DND-41 (cell line): ENCODE measurements around the gene FAM32A.

Experiments used
- ATAC-seq: fragments of 200-7000 bp; cut with Tn5 transposase; 3 replicates; pipeline ENCODE4 v1.9.1; 2021; ENCODE audit warnings: low read depth; ENCODE audit not compliant: insufficient read depth
- DNase-seq: peaks from one replicate; pipeline ENCODE4 v3.0.0-alpha.2; 2020
- H2AFZ ChIP-seq: 2 replicates; pipeline ENCODE4 v1.6.0; 2012; ENCODE audit warnings: low read depth, low read length
- H3K27ac ChIP-seq: 2 replicates; pipeline ENCODE4 v1.5.1; 2012; ENCODE audit warnings: low read length, inconsistent platforms
- H3K27me3 ChIP-seq: fragments of 200-600 bp; sonication (generic); 2 replicates; pipeline ENCODE4 v1.6.0; 2012; ENCODE audit warnings: low read length, mild to moderate bottlenecking, inconsistent platforms; ENCODE audit not compliant: insufficient read depth, poor library complexity
- H3K36me3 ChIP-seq: 2 replicates; pipeline ENCODE4 v1.5.1; 2012; ENCODE audit warnings: low read length, inconsistent platforms; ENCODE audit not compliant: insufficient read depth
- H3K4me1 ChIP-seq: 2 replicates; pipeline ENCODE4 v1.5.1; 2012; ENCODE audit warnings: mild to moderate bottlenecking, low read length; ENCODE audit not compliant: insufficient read depth
- H3K4me2 ChIP-seq: 2 replicates; pipeline ENCODE4 v1.6.0; 2012; ENCODE audit warnings: mild to moderate bottlenecking, moderate library complexity, low read length, inconsistent platforms; ENCODE audit not compliant: insufficient read depth
- H3K4me3 ChIP-seq, 2 experiments: fragments of 200-600 bp in 1 of 2; shearing (Covaris generic) in 1 of 2; 2 replicates each; pipeline ENCODE4 v1.5.1; 2012 to 2016; ENCODE audit warnings: inconsistent platforms in 2 of 2, low read length in 2 of 2, mild to moderate bottlenecking in 2 of 2, low read depth in 1 of 2, moderate library complexity in 1 of 2
- H3K79me2 ChIP-seq: 2 replicates; pipeline ENCODE4 v1.6.0; 2012; ENCODE audit warnings: low read length, inconsistent platforms; ENCODE audit not compliant: insufficient read depth
- H3K9ac ChIP-seq: 2 replicates; pipeline ENCODE4 v1.6.0; 2012; ENCODE audit warnings: low read depth, mild to moderate bottlenecking, inconsistent platforms, low read length, moderate library complexity
- H3K9me3 ChIP-seq: 2 replicates; pipeline ENCODE4 v1.5.1; 2012; ENCODE audit warnings: low read length, moderate library complexity, mild to moderate bottlenecking, inconsistent platforms; ENCODE audit not compliant: insufficient read depth, severe bottlenecking
- H4K20me1 ChIP-seq: 2 replicates; pipeline ENCODE4 v1.6.0; 2012; ENCODE audit warnings: low read length; ENCODE audit not compliant: insufficient read depth
- CTCF ChIP-seq: IDR thresholded peaks from 2 replicates; pipeline ENCODE4 v1.5.1; 2012; ENCODE audit warnings: borderline replicate concordance, low read length, moderate library complexity, mild to moderate bottlenecking; ENCODE audit not compliant: poor library complexity, severe bottlenecking; ENCODE audit errors: extremely low read depth
- EZH2 ChIP-seq: IDR thresholded peaks from 3 replicates; pipeline ENCODE4 v1.6.1; 2012; ENCODE audit warnings: borderline replicate concordance, low read depth, mild to moderate bottlenecking, moderate library complexity, low read length, inconsistent platforms; ENCODE audit not compliant: severe bottlenecking

The FAM32A gene

GRCh38 chr19:16233836-16234551 is 48.8 kb downstream of the FAM32A start:
- TF ChIP-seq EZH2 (no peak), CTCF (no peak)
- H3K9ac ChIP-seq, result no peak overlapping the region
- no peak overlapping the region for H3K4me2 ChIP-seq
- no peak overlapping the region for H3K4me3 ChIP-seq
- no peaks in the 10 kb centered on the region for H3K4me1 ChIP-seq
- no peaks in the 10 kb centered on the region for H3K27me3 ChIP-seq
- no peaks in the 10 kb centered on the region for H3K9me3 ChIP-seq
- no peak for DNase-seq
- ATAC-seq, result no peak
- H2AFZ ChIP-seq, result no peak overlapping the region
- no peaks in the 10 kb centered on the region for H3K79me2 ChIP-seq
- H3K27ac ChIP-seq, result no peak overlapping the region
- no peaks in the 10 kb centered on the region; the same call in none of the 2 replicates for H4K20me1 ChIP-seq
- peaks cover 72% of the 10 kb centered on the region for H3K36me3 ChIP-seq

- Histone ChIP-seq H3K27ac (no peak overlapping the region), H3K4me2 (no peak overlapping the region), H3K4me3 (no peak overlapping the region), H2AFZ (no peak overlapping the region), H4K20me1 (no peaks in the 10 kb centered on the region; the same call in none of the 2 replicates), H3K79me2 (no peaks in the 10 kb centered on the region), H3K9ac (no peak overlapping the region), H3K27me3 (no peaks in the 10 kb centered on the region), H3K4me1 (no peaks in the 10 kb centered on the region), H3K36me3 (peaks cover 64% of the 10 kb centered on the region), H3K9me3 (no peaks in the 10 kb centered on the region)
- no peak for ATAC-seq
- TF ChIP-seq CTCF (no peak), EZH2 (no peak)
- no peak for DNase-seq
These were observed 49.6 kb downstream of the FAM32A start for GRCh38 chr19:16234552-16235445.

- H3K4me1 ChIP-seq, result no peaks in the 10 kb centered on the region
- H2AFZ ChIP-seq, result no peak overlapping the region
- H4K20me1 ChIP-seq, result no peaks in the 10 kb centered on the region; the same call in none of the 2 replicates
- no peak for ATAC-seq
- no peaks in the 10 kb centered on the region for H3K9me3 ChIP-seq
- H3K27me3 ChIP-seq, result no peaks in the 10 kb centered on the region
- no peak for TF ChIP-seq EZH2
- TF ChIP-seq CTCF, result no peak
- no peak overlapping the region for H3K27ac ChIP-seq
- H3K4me2 ChIP-seq, result no peak overlapping the region
- H3K36me3 ChIP-seq, result peaks cover 55% of the 10 kb centered on the region
- no peak overlapping the region for H3K4me3 ChIP-seq
- DNase-seq, result no peak
- no peak overlapping the region for H3K9ac ChIP-seq
- H3K79me2 ChIP-seq, result no peaks in the 10 kb centered on the region
These were observed 50.8 kb downstream of the FAM32A start for GRCh38 chr19:16235811-16236652.
